Fibroblast of lung (primary cell): ENCODE data around the gene DPEP1. TPM values are rescaled to one million over a fixed set of nuclear protein-coding genes. Genes with fewer than 3 reads are reported as not detected.
"Not testable (repeated sequence)": the region's sequence is repeated elsewhere in the genome, so short reads cannot be mapped to it uniquely, and the experiment has no call there.

Source experiments
- DNase-seq, 2 donors: peaks; one replicate each; pipeline versions ENCODE4 v3.0.0 to v3.0.0-alpha.2; 2010; ENCODE audit warnings: low read depth in 2 of 2
- H2AFZ ChIP-seq: 2 replicates; pipeline ENCODE4 v1.5.1; 2012; ENCODE audit warnings: low read length, control low read depth, inconsistent platforms
- H3K27ac ChIP-seq: 2 replicates; pipeline ENCODE4 v1.5.1; 2011; ENCODE audit warnings: low read length, control low read depth; ENCODE audit not compliant: insufficient read depth
- H3K27me3 ChIP-seq: 2 replicates; pipeline ENCODE4 v1.5.1; 2011; ENCODE audit warnings: mild to moderate bottlenecking, low read length; ENCODE audit not compliant: control insufficient read depth, insufficient read depth
- H3K36me3 ChIP-seq: 2 replicates; pipeline ENCODE4 v1.5.1; 2011; ENCODE audit warnings: low read length; ENCODE audit not compliant: control insufficient read depth, insufficient read depth
- H3K4me1 ChIP-seq: 2 replicates; pipeline ENCODE4 v1.5.1; 2011; ENCODE audit warnings: low read length; ENCODE audit not compliant: control insufficient read depth, insufficient read depth; ENCODE audit errors: extremely low read depth
- H3K4me2 ChIP-seq: 2 replicates; pipeline ENCODE4 v1.5.1; 2011; ENCODE audit warnings: low read length, control low read depth; ENCODE audit not compliant: insufficient read depth; ENCODE audit errors: extremely low read depth
- H3K4me3 ChIP-seq, 4 experiments: fragments of 200-600 bp in 1 of 4; sonication (generic) in 1 of 4; replicated peaks in 1 of 4; 2 replicates each; pipeline ENCODE4 v1.5.1; 2011 to 2016; ENCODE audit warnings: low read length in 4 of 4, low read depth in 3 of 4, mild to moderate bottlenecking in 3 of 4, control low read depth in 2 of 4, inconsistent platforms in 1 of 4, mixed read lengths in 1 of 4; ENCODE audit not compliant: insufficient read depth in 1 of 4; ENCODE audit errors: control extremely low read depth in 1 of 4
- H3K79me2 ChIP-seq: 2 replicates; pipeline ENCODE4 v1.5.1; 2012; ENCODE audit warnings: mild to moderate bottlenecking, low read length, inconsistent platforms; ENCODE audit not compliant: control insufficient read depth, insufficient read depth
- H3K9ac ChIP-seq: 2 replicates; pipeline ENCODE4 v1.5.1; 2011; ENCODE audit warnings: mild to moderate bottlenecking, low read length, control low read depth; ENCODE audit not compliant: insufficient read depth
- H3K9me3 ChIP-seq: 2 replicates; pipeline ENCODE4 v1.5.1; 2012; ENCODE audit warnings: low read depth, low read length; ENCODE audit not compliant: control insufficient read depth, insufficient read depth
- H4K20me1 ChIP-seq: 2 replicates; pipeline ENCODE4 v1.5.1; 2011; ENCODE audit warnings: low read length; ENCODE audit not compliant: control insufficient read depth, insufficient read depth; ENCODE audit errors: extremely low read depth
- EZH2 ChIP-seq: IDR thresholded peaks from 2 replicates; pipeline ENCODE4 v1.5.1; 2012; ENCODE audit warnings: low read length, control low read depth, mild to moderate bottlenecking; ENCODE audit errors: missing control alignments
- polyA plus RNA-seq, 2 donors: library from polyadenylated mRNA; depleted of rRNA in 1 of 2; stranded (reverse) in 1 of 2; unstranded in 1 of 2; fragments of >200 nt; gene quantifications; 2 replicates each; pipeline ENCODE4 v1.2.1, GENCODE V29; 2011 to 2012; ENCODE audit warnings: missing spikeins in 1 of 2
- total RNA-seq: library from RNA; depleted of rRNA; stranded (reverse); fragments of >200 nt; gene quantifications from 2 replicates; pipeline ENCODE4 v1.2.1, GENCODE V29; 2014
- TF ChIP-seq, protein P1 (sequence below), 2 donors: IDR thresholded peaks in 1 of 2; conservative IDR thresholded peaks in 1 of 2; 1 replicate in 1 of 2; 2 replicates in 1 of 2; pipeline ENCODE4 v1.5.1; 2011 to 2012; ENCODE audit warnings: low read length in 2 of 2, control low read depth in 1 of 2, inconsistent platforms in 1 of 2, low read depth in 1 of 2, mild to moderate bottlenecking in 1 of 2

The DPEP1 gene
- total and polyA plus RNA-seq, 2 donors (not counting 1 experiment from before 2014, with no cell fraction given): 0.17 TPM; not detected in 1

DNA sequence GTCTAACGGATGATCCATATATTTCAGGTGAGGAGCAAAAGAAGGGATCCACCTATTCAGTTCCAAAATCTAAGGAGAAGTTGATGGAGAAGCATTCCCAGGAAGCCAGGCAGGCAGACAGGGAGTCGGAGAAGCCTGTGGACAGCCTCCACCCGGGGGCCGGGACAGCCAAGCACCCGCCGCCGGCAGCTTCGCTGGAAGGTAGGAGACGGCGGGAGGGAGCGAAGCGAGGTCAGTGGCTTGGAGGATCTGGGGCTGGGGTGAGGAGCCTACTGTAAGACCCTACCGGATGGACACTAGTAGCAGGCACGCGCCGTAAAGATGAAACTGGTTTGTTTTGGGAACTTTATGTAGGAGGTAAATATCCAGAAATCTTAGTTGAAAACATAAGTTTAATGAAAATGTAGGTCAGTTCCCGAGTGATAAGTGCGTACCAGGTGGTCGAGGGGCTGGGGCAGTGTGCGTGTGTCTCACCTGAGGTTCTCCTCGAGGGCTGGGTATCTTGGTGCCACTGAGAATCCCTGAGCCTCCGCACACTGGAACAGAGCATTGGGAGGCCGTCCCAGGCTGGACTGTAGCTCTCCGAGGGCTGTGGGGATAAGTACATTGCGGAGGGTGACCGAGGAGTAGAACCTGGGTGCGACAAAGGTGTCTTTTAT, 44.9 kb downstream of the DPEP1 start:
- Histone ChIP-seq H3K27me3 (no peaks in the 10 kb centered on the region), H3K9me3 (no peaks in the 10 kb centered on the region), H3K4me2 (peak overlapping the region; percentile 83), H2AFZ (peak overlapping the region; percentile 91), H3K27ac (peak overlapping the region; percentile 91), H4K20me1 (no peaks in the 10 kb centered on the region), H3K4me3 (peak overlapping the region; percentile 70 to 92 (median 81)), H3K79me2 (peaks cover 46% of the 10 kb centered on the region), H3K36me3 (peaks cover 2% of the 10 kb centered on the region), H3K9ac (peak overlapping the region; percentile 95), H3K4me1 (peaks cover 4% of the 10 kb centered on the region)
- DNase-seq: no peak
- no peak for TF ChIP-seq EZH2
- TF ChIP-seq, protein P1, sequence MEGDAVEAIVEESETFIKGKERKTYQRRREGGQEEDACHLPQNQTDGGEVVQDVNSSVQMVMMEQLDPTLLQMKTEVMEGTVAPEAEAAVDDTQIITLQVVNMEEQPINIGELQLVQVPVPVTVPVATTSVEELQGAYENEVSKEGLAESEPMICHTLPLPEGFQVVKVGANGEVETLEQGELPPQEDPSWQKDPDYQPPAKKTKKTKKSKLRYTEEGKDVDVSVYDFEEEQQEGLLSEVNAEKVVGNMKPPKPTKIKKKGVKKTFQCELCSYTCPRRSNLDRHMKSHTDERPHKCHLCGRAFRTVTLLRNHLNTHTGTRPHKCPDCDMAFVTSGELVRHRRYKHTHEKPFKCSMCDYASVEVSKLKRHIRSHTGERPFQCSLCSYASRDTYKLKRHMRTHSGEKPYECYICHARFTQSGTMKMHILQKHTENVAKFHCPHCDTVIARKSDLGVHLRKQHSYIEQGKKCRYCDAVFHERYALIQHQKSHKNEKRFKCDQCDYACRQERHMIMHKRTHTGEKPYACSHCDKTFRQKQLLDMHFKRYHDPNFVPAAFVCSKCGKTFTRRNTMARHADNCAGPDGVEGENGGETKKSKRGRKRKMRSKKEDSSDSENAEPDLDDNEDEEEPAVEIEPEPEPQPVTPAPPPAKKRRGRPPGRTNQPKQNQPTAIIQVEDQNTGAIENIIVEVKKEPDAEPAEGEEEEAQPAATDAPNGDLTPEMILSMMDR (conservative IDR thresholded peaks at IDR 0.05 in 1 of 2, IDR thresholded peaks at IDR 0.05 in 1 of 2; ENCODE audit: low read depth in 1 of 2, low read length in 2 of 2): no peak

DNA sequence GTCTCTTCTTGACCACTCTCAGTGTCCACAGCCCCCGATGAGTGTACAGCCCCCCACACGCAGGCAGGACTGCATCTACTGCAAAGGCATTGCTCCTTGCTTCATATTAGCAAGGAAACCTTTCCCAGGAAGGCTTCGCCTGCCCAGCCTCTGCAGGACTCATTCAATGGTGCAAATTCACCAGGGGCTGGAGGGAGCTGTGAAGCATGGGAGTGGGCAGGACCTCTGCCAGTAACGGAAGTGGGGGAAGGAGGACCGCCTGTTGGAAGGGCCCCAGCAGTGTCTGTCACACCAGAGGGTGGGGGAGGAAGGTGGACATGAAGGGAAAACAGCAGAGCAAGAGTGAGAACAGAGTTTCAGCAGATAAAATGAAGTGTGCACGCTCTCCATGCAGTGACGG, 46.7 kb downstream of the DPEP1 start:
- no peak overlapping the region for H3K9ac ChIP-seq
- H2AFZ ChIP-seq: no peak overlapping the region
- H3K4me3 ChIP-seq: no peak overlapping the region
- peaks cover 4% of the 10 kb centered on the region for H3K36me3 ChIP-seq
- H3K4me1 ChIP-seq: peaks cover 4% of the 10 kb centered on the region
- H3K27ac ChIP-seq: no peak overlapping the region
- H3K79me2 ChIP-seq: peaks cover 35% of the 10 kb centered on the region
- no peaks in the 10 kb centered on the region for H3K27me3 ChIP-seq
- TF ChIP-seq, protein P1 (conservative IDR thresholded peaks at IDR 0.05 in 1 of 2, IDR thresholded peaks at IDR 0.05 in 1 of 2; ENCODE audit: low read depth in 1 of 2, low read length in 2 of 2): no peak
- TF ChIP-seq EZH2: no peak
- no peak for DNase-seq
- H4K20me1 ChIP-seq: no peaks in the 10 kb centered on the region
- H3K9me3 ChIP-seq: no peaks in the 10 kb centered on the region
- H3K4me2 ChIP-seq: no peak overlapping the region

GRCh38 chr16:89661215-89661614, 47.8 kb downstream of the DPEP1 start:
- H3K79me2 ChIP-seq: peaks cover 28% of the 10 kb centered on the region
- H4K20me1 ChIP-seq: no peaks in the 10 kb centered on the region
- no peaks in the 10 kb centered on the region for H3K9me3 ChIP-seq
- no peak for DNase-seq
- H3K4me3 ChIP-seq: no peak overlapping the region
- no peak overlapping the region for H3K4me2 ChIP-seq
- H3K9ac ChIP-seq: no peak overlapping the region
- H3K27me3 ChIP-seq: no peaks in the 10 kb centered on the region
- H3K27ac ChIP-seq: no peak overlapping the region
- peaks cover 4% of the 10 kb centered on the region for H3K36me3 ChIP-seq
- peaks cover 4% of the 10 kb centered on the region for H3K4me1 ChIP-seq
- TF ChIP-seq EZH2: no peak
- TF ChIP-seq, protein P1 (conservative IDR thresholded peaks at IDR 0.05 in 1 of 2, IDR thresholded peaks at IDR 0.05 in 1 of 2; ENCODE audit: low read depth in 1 of 2, low read length in 2 of 2): no peak
- no peak overlapping the region for H2AFZ ChIP-seq

- not testable (repeated sequence) for H3K4me1 ChIP-seq, H3K27me3 ChIP-seq, H3K9me3 ChIP-seq, H3K27ac ChIP-seq, H2AFZ ChIP-seq, DNase-seq, H3K79me2 ChIP-seq, H4K20me1 ChIP-seq, H3K4me3 ChIP-seq, H3K4me2 ChIP-seq, H3K36me3 ChIP-seq, H3K9ac ChIP-seq
Measured at GRCh38 chr16:89664238-89664637, 50.8 kb downstream of the DPEP1 start.
